A673 (cell line): Measurements from ENCODE around the gene TRIM72. TPM values are rescaled to one million over a fixed set of nuclear protein-coding genes. Genes with fewer than 3 reads are reported as not detected.

Source experiments
- BruUV-seq: library from RNA; stranded (reverse); fragments of 400-500 nt; replicated peaks from 2 replicates; lab custom pipeline; 2021; lab: Mats Ljungman, UMichigan
- CTCF ChIA-PET: fragments of 300-600 bp; sonication (Branson Sonifier 250); formaldehyde crosslinking; loops from one replicate; lab custom pipeline; 2022; ENCODE audit warnings: antibody characterized with exemption; lab: Charles Lee
- POLR2A ChIA-PET: fragments of 300-600 bp; sonication (Branson Sonifier 250); formaldehyde crosslinking; loops from one replicate; lab custom pipeline; 2022; ENCODE audit warnings: antibody characterized with exemption; ENCODE audit not compliant: low non-redundant PET; lab: Charles Lee
- DNase-seq: peaks from one replicate; pipeline ENCODE4 v3.0.0-alpha.2; 2015; ENCODE audit warnings: low spot score
- H3K27ac ChIP-seq: fragments of 200-600 bp; sonication (generic); 2 replicates; pipeline ENCODE4 v1.5.1; 2016; ENCODE audit warnings: mixed run types, low read depth, mild to moderate bottlenecking, mixed read lengths, antibody characterized with exemption, low read length; ENCODE audit not compliant: poor library complexity, severe bottlenecking
- H3K27me3 ChIP-seq: fragments of 200-600 bp; sonication (generic); replicated peaks from 2 replicates; pipeline ENCODE4 v1.6.1; 2017; ENCODE audit warnings: mixed run types, low read depth, mild to moderate bottlenecking, mixed read lengths, antibody characterized with exemption, low read length; ENCODE audit not compliant: insufficient read depth, poor library complexity
- H3K36me3 ChIP-seq: fragments of 200-600 bp; sonication (generic); 2 replicates; pipeline ENCODE4 v1.6.1; 2016; ENCODE audit warnings: mixed run types, mild to moderate bottlenecking, mixed read lengths, antibody characterized with exemption, low read length; ENCODE audit not compliant: insufficient read depth, poor library complexity, severe bottlenecking
- H3K4me1 ChIP-seq: fragments of 200-600 bp; sonication (generic); 2 replicates; pipeline ENCODE4 v1.6.1; 2017; ENCODE audit warnings: mixed run types, mild to moderate bottlenecking, mixed read lengths, antibody characterized with exemption, low read length; ENCODE audit not compliant: insufficient read depth, poor library complexity, severe bottlenecking
- H3K4me3 ChIP-seq: fragments of 200-600 bp; sonication (generic); 2 replicates; pipeline ENCODE4 v1.5.1; 2016; ENCODE audit warnings: low read depth, mixed run types, mild to moderate bottlenecking, mixed read lengths, low read length; ENCODE audit not compliant: poor library complexity, severe bottlenecking
- H3K9me3 ChIP-seq: fragments of 200-600 bp; sonication (generic); 2 replicates; pipeline ENCODE4 v1.6.1; 2016; ENCODE audit warnings: mixed run types, low read depth, mild to moderate bottlenecking, mixed read lengths, antibody characterized with exemption, low read length; ENCODE audit not compliant: poor library complexity, severe bottlenecking
- CTCF ChIP-seq: fragments of 300-800, 200-600 bp; sonication (generic); conservative IDR thresholded peaks from 2 replicates; pipeline ENCODE4 v1.5.1; 2017; ENCODE audit warnings: low read depth, mild to moderate bottlenecking, antibody characterized with exemption, low read length, moderate library complexity, mixed read lengths
- EZH2 ChIP-seq: fragments of 200-600 bp; sonication (generic); IDR thresholded peaks from 2 replicates; pipeline ENCODE4 v1.6.1; 2017; ENCODE audit warnings: borderline replicate concordance, low read depth, mild to moderate bottlenecking, mixed read lengths, antibody characterized with exemption, low read length; ENCODE audit not compliant: poor library complexity, severe bottlenecking
- intact Hi-C: fragments of 100-400 bp; cut with micrococcal nuclease; formaldehyde crosslinking; loops from one replicate; pipeline ENCODE4 v1.10.0; 2022; ENCODE audit not compliant: unreplicated experiment
- total RNA-seq: library from RNA; stranded (reverse); gene quantifications from 2 replicates; pipeline ENCODE4 v1.2.3, GENCODE V29; 2021

Gene TRIM72
- total RNA-seq, 1 experiment from 2014 or later, result 0.04 TPM

GRCh38 chr16:31181102-31181830 is 32.7 kb upstream of the TRIM72 start:
- ChIA-PET CTCF (no interaction called here), POLR2A (interaction anchor here (1.1 to 1.4 kb wide), 2 partner anchors 9 to 64 kb away, joined by 4 to 10 read pairs; partner anchors contain the start of gene KAT8)
- TF ChIP-seq EZH2, result no peak
- Histone ChIP-seq H3K4me3 (peak overlapping the region; percentile 88), H3K27me3 (no peaks in the 10 kb centered on the region), H3K27ac (peak overlapping the region; percentile 100), H3K9me3 (no peaks in the 10 kb centered on the region), H3K36me3 (peaks cover 56% of the 10 kb centered on the region), H3K4me1 (peaks cover 18% of the 10 kb centered on the region)
- DNase-seq, result peak; percentile 56
- intact Hi-C loops, result no loop called here
- BruUV-seq, result TSS peak; percentile 44

DNA sequence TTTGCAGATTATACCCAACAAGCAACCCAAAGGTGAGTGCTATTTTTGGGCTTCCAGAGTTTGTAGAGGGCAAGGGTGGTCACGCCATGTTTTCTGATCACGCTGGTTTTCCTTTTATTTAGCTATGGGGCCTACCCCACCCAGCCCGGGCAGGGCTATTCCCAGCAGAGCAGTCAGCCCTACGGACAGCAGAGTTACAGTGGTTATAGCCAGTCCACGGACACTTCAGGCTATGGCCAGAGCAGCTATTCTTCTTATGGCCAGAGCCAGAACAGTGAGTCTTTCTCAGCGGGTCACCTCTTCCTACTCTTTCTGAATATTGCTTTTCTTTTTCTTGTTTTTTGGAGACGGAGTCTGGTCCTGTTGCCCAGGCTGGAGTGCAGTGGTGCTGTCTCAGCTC is 31.5 kb upstream of the TRIM72 start:
- Histone ChIP-seq H3K4me1 (peaks cover 18% of the 10 kb centered on the region), H3K36me3 (peaks cover 67% of the 10 kb centered on the region), H3K4me3 (peak overlapping the region; percentile 88), H3K9me3 (no peaks in the 10 kb centered on the region), H3K27ac (no peak overlapping the region), H3K27me3 (no peaks in the 10 kb centered on the region)
- no peak for DNase-seq
- no TSS peak for BruUV-seq
- ChIA-PET POLR2A (no interaction called here), CTCF (no interaction called here)
- TF ChIP-seq EZH2, result no peak
- TF ChIP-seq CTCF, result no peak
- intact Hi-C loops, result no loop called here

DNA sequence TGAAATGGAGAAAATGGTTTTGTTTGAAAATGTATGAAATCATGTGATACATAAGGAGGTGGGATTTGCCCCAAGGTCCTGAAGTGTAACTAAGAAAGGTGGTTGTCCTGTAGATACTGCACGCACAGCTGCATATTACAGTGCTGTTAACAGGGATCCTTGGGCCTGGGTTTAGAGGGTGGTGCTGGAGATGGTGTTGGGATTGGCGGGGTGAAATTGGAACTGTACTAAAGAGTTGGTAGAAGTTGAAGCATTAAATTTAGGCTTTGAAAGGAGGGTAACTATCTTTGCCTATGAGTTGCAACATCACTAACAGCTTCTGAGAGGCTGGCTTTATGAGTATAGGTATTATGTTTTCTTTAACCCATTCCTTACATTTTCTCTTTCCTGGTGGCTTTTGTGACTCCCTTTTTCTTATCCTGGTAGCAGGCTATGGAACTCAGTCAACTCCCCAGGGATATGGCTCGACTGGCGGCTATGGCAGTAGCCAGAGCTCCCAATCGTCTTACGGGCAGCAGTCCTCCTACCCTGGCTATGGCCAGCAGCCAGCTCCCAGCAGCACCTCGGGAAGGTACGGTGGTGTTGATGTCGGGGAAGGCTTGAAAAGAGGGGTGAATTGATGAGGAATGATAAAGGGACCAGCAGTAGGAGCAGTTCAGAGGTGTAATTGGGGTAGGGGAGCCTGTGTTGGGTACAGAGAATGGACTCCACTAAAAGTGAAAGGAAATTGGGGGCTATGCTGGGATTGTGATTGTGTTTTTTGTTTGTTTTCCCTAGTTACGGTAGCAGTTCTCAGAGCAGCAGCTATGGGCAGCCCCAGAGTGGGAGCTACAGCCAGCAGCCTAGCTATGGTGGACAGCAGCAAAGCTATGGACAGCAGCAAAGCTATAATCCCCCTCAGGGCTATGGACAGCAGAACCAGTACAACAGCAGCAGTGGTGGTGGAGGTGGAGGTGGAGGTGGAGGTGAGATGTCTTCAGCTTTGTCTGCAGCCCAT is 30.2 kb upstream of the TRIM72 start:
- H3K4me3 ChIP-seq, result peak overlapping the region; percentile 88
- BruUV-seq, result no TSS peak

More for the DNA sequence above, 30.2 kb upstream of the TRIM72 start:
- TF ChIP-seq CTCF (no peak), EZH2 (no peak)
- no peak overlapping the region for H3K27ac ChIP-seq
- H3K4me1 ChIP-seq, result peaks cover 18% of the 10 kb centered on the region
- CTCF ChIA-PET, result no interaction called here
- no peaks in the 10 kb centered on the region for H3K9me3 ChIP-seq
- H3K27me3 ChIP-seq, result no peaks in the 10 kb centered on the region
- POLR2A ChIA-PET, result interaction anchor here (0.5 kb wide), 1 partner anchor 19 kb away, joined by 8 read pairs; no protein-coding TSS in a partner anchor
- H3K36me3 ChIP-seq, result peaks cover 80% of the 10 kb centered on the region
- no peak for DNase-seq
- intact Hi-C loops, result no loop called here
